ENCODE results near the gene RUNX2.

GRCh38 chr6:45633272-45633908 is 305.3 kb downstream of the RUNX2 start:
- TF ChIP-seq POLR2A (IDR thresholded peaks at IDR 0.05) (no peak), POLR2AphosphoS5 (IDR thresholded peaks at IDR 0.05) (no peak)
- TF ChIP-seq, protein P1, sequence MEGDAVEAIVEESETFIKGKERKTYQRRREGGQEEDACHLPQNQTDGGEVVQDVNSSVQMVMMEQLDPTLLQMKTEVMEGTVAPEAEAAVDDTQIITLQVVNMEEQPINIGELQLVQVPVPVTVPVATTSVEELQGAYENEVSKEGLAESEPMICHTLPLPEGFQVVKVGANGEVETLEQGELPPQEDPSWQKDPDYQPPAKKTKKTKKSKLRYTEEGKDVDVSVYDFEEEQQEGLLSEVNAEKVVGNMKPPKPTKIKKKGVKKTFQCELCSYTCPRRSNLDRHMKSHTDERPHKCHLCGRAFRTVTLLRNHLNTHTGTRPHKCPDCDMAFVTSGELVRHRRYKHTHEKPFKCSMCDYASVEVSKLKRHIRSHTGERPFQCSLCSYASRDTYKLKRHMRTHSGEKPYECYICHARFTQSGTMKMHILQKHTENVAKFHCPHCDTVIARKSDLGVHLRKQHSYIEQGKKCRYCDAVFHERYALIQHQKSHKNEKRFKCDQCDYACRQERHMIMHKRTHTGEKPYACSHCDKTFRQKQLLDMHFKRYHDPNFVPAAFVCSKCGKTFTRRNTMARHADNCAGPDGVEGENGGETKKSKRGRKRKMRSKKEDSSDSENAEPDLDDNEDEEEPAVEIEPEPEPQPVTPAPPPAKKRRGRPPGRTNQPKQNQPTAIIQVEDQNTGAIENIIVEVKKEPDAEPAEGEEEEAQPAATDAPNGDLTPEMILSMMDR (IDR thresholded peaks at IDR 0.05), result no peak

All from breast epithelium (tissue), 3 donors.